ENCODE results near the gene IFT172. TPM values are rescaled to one million over a fixed set of nuclear protein-coding genes. Genes with fewer than 3 reads are reported as not detected.
A peak's percentile ranks its signal among the peaks of the same experiment; 100 is the strongest.
"Not testable (repeated sequence)": the region's sequence is repeated elsewhere in the genome, so short reads cannot be mapped to it uniquely, and the experiment has no call there.

The IFT172 gene
- total and polyA plus RNA-seq, 2 donors (not counting 1 experiment from before 2014, with no cell fraction given) = 11.2 to 33.0 TPM

DNA sequence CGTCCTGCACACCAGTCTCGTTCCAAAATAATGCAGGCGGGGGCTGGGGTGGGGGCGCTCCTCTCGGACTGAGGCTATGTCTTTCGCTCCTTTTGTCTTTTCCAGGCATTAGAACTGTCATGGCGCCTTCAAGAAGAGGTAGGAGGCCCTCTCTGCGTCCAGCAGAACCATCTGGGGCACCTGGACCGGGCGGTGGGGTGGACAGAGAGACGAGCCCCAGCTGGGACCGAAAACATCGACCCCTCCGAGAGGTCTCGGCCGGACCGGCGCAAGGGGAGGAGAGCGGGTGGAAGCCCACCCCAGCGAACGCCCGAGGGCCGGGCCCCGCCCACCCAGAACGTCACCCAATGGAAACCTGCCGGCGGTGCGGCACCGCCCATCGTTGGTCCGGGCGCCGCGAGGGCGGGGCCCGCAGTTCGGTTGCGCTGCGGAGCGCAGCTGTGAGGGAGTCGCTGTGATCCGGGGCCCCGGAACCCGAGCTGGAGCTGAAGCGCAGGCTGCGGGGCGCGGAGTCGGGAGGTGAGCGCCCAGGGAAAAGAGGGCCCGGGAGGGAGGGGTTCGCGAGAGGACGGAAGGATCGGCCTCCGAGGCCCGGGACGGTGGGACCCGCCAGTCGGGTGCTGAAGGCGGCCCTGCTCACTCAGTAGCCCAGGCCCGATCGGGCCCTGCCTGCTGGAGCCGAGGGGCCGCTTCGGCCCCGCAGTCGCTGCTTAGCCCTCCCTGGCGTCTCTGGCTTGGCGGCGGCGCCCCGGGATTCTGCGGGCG, 61.1 kb downstream of the IFT172 start, which contains the start of gene NRBP1:
Gene NRBP1, plus strand, starts transcription at position 419 of the 765 bp plus-strand sequence. CDS start 4,643 bp downstream, outside the sequence.
- Histone ChIP-seq H3K27ac (ENCODE audit: insufficient read depth, low read length) (peak within 1 kb of the TSS; percentile 87), H3K4me2 (ENCODE audit: extremely low read depth, insufficient read depth, low read length) (peak within 1 kb of the TSS; percentile 95), H3K9me3 (ENCODE audit: control insufficient read depth, insufficient read depth, low read depth, low read length) (no peaks in the 10 kb centered on the region), H3K27me3 (ENCODE audit: control insufficient read depth, insufficient read depth, low read length) (no peaks in the 10 kb centered on the region), H3K79me2 (ENCODE audit: control insufficient read depth, insufficient read depth, low read length) (peaks cover 38% of the 10 kb centered on the region), H3K4me3 (replicated peaks in 1 of 4; ENCODE audit: control extremely low read depth in 1 of 4, insufficient read depth in 1 of 4, low read depth in 3 of 4, low read length in 4 of 4) (peak within 1 kb of the TSS; percentile 89 to 95 (median 94)), H3K9ac (ENCODE audit: insufficient read depth, low read length) (peak within 1 kb of the TSS; percentile 94), H2AFZ (ENCODE audit: low read length) (peak within 1 kb of the TSS; percentile 86), H3K4me1 (ENCODE audit: control insufficient read depth, extremely low read depth, insufficient read depth, low read length) (peaks cover 6% of the 10 kb centered on the region), H3K36me3 (ENCODE audit: control insufficient read depth, insufficient read depth, low read length) (no peaks in the 10 kb centered on the region), H4K20me1 (ENCODE audit: control insufficient read depth, extremely low read depth, insufficient read depth, low read length) (no peaks in the 10 kb centered on the region)
- peak; percentile 84 to 89 for DNase-seq (ENCODE audit: low read depth in 2 of 2)
- no peak for TF ChIP-seq CTCF (conservative IDR thresholded peaks at IDR 0.05 in 1 of 2, IDR thresholded peaks at IDR 0.05 in 1 of 2; ENCODE audit: low read depth in 1 of 2, low read length in 2 of 2)
- TF ChIP-seq EZH2 (IDR thresholded peaks at IDR 0.05; ENCODE audit: low read length, missing control alignments) = no peak

GRCh38 chr2:27427863-27428212, 61.7 kb downstream of the IFT172 start:
- TF ChIP-seq EZH2 (IDR thresholded peaks at IDR 0.05; ENCODE audit: low read length, missing control alignments) (no peak), CTCF (conservative IDR thresholded peaks at IDR 0.05 in 1 of 2, IDR thresholded peaks at IDR 0.05 in 1 of 2; ENCODE audit: low read depth in 1 of 2, low read length in 2 of 2) (no peak)
- no peaks in the 10 kb centered on the region for H3K36me3 ChIP-seq (ENCODE audit: control insufficient read depth, insufficient read depth, low read length)
- peak overlapping the region; percentile 94 for H3K9ac ChIP-seq (ENCODE audit: insufficient read depth, low read length)
- H3K79me2 ChIP-seq (ENCODE audit: control insufficient read depth, insufficient read depth, low read length) = peaks cover 34% of the 10 kb centered on the region
- H3K27ac ChIP-seq (ENCODE audit: insufficient read depth, low read length) = peak overlapping the region; percentile 87
- peak overlapping the region; percentile 70 to 95 (median 83) for H3K4me3 ChIP-seq (replicated peaks in 1 of 4; ENCODE audit: control extremely low read depth in 1 of 4, insufficient read depth in 1 of 4, low read depth in 3 of 4, low read length in 4 of 4)
- no peaks in the 10 kb centered on the region for H4K20me1 ChIP-seq (ENCODE audit: control insufficient read depth, extremely low read depth, insufficient read depth, low read length)
- H3K27me3 ChIP-seq (ENCODE audit: control insufficient read depth, insufficient read depth, low read length) = no peaks in the 10 kb centered on the region
- H2AFZ ChIP-seq (ENCODE audit: low read length) = peak overlapping the region; percentile 86
- no peaks in the 10 kb centered on the region for H3K9me3 ChIP-seq (ENCODE audit: control insufficient read depth, insufficient read depth, low read depth, low read length)
- H3K4me2 ChIP-seq (ENCODE audit: extremely low read depth, insufficient read depth, low read length) = peak overlapping the region; percentile 95
- peaks cover 6% of the 10 kb centered on the region for H3K4me1 ChIP-seq (ENCODE audit: control insufficient read depth, extremely low read depth, insufficient read depth, low read length)
- DNase-seq (ENCODE audit: low read depth in 2 of 2) = peak in 1 of 2 donors; percentile 2

DNA sequence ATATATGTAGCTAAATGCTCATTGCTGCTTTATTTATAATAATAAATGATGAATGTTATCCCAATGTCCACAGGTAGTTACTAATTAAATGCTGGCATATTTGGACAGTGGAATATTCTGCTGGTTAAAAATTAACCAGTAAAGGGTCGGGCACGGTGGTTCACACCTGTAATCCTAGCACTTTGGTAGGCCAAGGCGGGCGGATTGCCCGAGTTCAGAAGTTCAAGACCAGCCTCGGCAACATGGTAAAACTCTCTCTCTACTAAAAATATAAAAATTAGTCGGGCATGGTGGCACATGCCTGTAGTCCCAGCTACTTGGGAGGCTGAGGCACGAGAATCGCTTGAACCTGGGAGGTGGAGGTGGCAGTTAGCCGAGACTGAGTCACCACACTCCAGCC, 64.5 kb downstream of the IFT172 start:
- not testable (repeated sequence) for DNase-seq (ENCODE audit: low read depth in 2 of 2); H3K4me2 ChIP-seq (ENCODE audit: extremely low read depth, insufficient read depth, low read length); H3K4me1 ChIP-seq (ENCODE audit: control insufficient read depth, extremely low read depth, insufficient read depth, low read length); H3K36me3 ChIP-seq (ENCODE audit: control insufficient read depth, insufficient read depth, low read length); H3K4me3 ChIP-seq (replicated peaks in 1 of 4; ENCODE audit: control extremely low read depth in 1 of 4, insufficient read depth in 1 of 4, low read depth in 3 of 4, low read length in 4 of 4); H3K9me3 ChIP-seq (ENCODE audit: control insufficient read depth, insufficient read depth, low read depth, low read length); H3K27me3 ChIP-seq (ENCODE audit: control insufficient read depth, insufficient read depth, low read length); H3K27ac ChIP-seq (ENCODE audit: insufficient read depth, low read length); H4K20me1 ChIP-seq (ENCODE audit: control insufficient read depth, extremely low read depth, insufficient read depth, low read length); H2AFZ ChIP-seq (ENCODE audit: low read length); H3K9ac ChIP-seq (ENCODE audit: insufficient read depth, low read length)
- peaks cover 10% of the 10 kb centered on the region for H3K79me2 ChIP-seq (ENCODE audit: control insufficient read depth, insufficient read depth, low read length)
